ENCODE data around the gene SPDYE4.
"Not testable (repeated sequence)": the region's sequence is repeated elsewhere in the genome, so short reads cannot be mapped to it uniquely, and the experiment has no call there.

SPDYE4 gene

DNA sequence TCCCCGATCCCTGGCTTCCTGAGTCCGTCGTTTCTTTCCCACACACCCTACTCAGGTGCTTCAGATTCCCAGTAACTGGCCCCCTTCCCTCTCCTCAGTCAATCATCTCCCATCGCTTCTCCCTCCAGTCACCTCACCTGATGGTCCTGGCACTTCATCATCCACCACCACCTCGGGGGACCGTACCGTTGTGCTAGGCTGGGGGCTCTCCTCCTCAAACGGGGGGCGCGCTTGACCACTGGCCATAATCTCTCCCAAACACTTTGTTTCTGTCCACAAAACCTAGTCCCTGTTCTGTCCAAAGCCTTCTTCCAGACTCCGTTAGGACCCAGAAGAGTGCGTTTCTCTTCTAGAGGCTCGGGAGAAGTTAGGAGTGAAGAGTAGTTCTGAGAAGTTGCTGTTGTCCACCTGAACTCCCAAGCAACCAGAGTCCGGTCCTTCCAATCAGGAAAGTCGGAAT lies at the start of gene SPDYE4:
Gene SPDYE4, minus strand, starts transcription at position 410 of the 460 bp plus-strand sequence. Its CDS starts 164 bp downstream, at position 246.
- no peak for DNase-seq (ENCODE audit: low read depth in 2 of 2)

GRCh38 chr17:8806926-8807550 lies 48.7 kb upstream of the SPDYE4 start:
- DNase-seq (ENCODE audit: low read depth in 2 of 2) = no peak

GRCh38 chr17:8806253-8806925 lies 48.0 kb upstream of the SPDYE4 start:
- DNase-seq (ENCODE audit: low read depth in 2 of 2) = no peak

DNA sequence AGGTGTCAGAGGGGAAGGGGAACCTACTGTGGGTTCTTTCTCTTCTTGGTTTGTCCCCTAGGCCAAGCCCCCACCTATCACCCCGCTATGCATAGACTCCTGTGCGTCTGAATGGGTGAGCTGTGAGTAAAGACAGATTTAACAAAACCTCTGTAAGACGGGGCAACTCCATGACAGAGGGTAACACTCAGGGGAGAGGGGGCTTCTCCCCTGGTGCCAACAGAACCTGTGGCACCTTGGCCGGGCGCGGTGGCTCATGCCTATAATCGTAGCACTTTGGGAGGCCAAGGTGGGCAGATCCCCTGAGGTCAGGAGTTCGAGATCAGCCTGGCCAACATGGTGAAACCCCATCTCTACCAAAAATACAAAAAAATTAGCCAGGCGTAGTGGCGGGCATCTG lies 47.0 kb upstream of the SPDYE4 start:
- not testable (repeated sequence) for DNase-seq (ENCODE audit: low read depth in 2 of 2)

GRCh38 chr17:8803531-8804420 lies 45.4 kb upstream of the SPDYE4 start:
- DNase-seq (ENCODE audit: low read depth in 2 of 2) = no peak

GRCh38 chr17:8801135-8801840 lies 42.9 kb upstream of the SPDYE4 start:
- DNase-seq (ENCODE audit: low read depth in 2 of 2) = no peak

DNA sequence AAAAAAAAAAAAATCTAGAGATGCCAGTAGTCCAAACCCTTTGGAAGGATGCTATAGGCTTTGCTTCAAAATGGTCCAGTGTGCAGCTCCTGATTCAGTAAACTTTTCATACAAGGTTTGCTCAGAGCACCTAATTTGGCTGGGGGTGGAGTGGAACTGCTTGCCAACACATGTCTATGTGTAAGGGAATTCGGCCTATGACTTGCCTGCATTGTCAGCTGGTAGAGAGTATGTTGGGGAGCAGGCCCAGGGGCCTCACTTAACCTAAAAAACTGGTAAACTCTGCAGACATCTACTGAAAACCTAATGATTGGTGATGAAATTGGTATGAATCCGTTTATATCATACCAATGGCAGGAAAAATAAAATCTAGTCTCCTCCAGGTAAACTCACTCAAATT lies 42.3 kb upstream of the SPDYE4 start:
- no peak for DNase-seq (ENCODE audit: low read depth in 2 of 2)

- no peak for DNase-seq (ENCODE audit: low read depth in 2 of 2)
These were observed 41.3 kb upstream of the SPDYE4 start for GRCh38 chr17:8799570-8800212.

- no peak for DNase-seq (ENCODE audit: low read depth in 2 of 2)
These were observed 40.7 kb upstream of the SPDYE4 start, which contains the start of gene MFSD6L for GRCh38 chr17:8798846-8799569. MFSD6L (minus strand) TSS chr17:8799365; CDS start chr17:8799120, 245 bp downstream.

DNA sequence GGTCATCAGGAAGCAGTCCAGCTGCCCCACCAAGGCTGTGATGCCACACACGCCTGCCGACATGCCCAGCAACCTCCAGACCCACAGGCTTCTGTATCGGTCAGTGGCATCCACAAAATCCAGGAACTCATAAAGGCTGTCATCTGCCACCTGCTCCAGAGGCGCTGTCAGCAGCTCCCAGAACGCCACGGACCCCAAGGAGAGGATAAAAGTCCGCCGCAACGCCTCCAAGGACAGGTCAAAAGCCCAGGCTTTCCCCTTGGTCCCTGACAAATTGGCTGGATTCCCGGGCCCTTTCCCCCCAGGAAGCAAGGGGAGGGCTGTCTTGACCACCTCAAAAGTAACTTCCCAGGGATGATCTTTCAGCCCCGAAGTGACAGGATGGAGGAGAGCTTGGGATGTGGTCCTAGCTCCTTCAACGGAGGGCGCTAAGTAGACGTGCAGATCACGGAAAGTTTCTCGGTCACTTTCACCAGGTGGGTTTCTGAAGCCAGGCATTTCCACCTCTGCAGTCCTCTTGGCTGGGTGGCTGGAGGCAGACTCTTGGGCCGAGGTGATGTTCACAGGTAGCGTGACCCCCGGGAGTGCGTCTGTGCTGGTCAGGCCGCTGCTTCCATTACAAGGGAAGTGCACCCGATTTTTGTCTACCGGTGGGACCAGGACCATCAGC lies 40.0 kb upstream of the SPDYE4 start:
- no peak for DNase-seq (ENCODE audit: low read depth in 2 of 2)

DNA sequence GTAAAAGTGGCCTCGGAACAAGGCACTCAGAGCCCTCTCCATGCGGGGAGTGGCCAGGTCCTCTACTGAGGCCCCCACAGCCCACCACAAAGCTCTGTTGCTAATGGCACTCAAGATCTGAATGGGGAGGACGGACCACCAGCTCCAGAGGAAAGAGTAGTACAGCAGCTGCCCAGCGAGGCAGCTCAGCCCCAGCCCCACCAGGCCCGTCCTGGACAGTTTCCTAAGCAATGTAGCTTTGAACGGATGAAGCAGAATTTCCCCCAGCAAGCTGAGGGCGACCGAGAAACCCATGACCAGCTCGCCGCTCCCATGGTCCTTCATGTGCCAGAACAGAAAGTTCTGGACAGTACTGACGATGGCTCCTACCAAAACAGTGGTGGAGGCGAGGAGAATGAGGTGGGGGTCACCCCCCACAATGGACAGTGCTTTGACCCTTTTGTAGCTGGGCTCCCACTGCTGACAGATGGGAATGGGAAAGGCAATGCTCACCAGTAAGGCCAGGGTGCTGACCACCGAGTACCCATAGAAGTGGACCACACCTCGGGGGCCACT lies 39.4 kb upstream of the SPDYE4 start:
- no peak for DNase-seq (ENCODE audit: low read depth in 2 of 2)

- DNase-seq (ENCODE audit: low read depth in 2 of 2) = no peak
These were observed 36.3 kb upstream of the SPDYE4 start for GRCh38 chr17:8794636-8795035.

DNA sequence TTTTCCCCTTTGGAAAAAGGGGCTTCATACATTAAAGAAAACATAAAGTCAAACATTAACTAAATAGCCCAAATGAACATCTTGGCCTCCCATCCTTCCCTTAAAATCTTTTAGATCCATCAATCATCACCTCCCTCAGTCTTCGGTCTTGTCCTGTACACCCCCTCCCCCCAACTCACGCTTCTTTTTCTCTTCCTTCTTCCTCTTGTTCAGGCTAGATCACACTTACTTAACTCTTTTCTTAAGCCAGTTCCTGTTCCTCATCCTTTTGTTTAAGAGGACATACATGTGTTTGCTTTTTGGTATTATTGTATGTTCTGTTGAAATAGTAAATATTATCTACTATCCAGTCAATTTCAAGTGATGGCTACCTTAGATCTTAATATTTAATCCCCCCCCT lies 35.3 kb upstream of the SPDYE4 start:
- DNase-seq (ENCODE audit: low read depth in 2 of 2) = no peak

DNA sequence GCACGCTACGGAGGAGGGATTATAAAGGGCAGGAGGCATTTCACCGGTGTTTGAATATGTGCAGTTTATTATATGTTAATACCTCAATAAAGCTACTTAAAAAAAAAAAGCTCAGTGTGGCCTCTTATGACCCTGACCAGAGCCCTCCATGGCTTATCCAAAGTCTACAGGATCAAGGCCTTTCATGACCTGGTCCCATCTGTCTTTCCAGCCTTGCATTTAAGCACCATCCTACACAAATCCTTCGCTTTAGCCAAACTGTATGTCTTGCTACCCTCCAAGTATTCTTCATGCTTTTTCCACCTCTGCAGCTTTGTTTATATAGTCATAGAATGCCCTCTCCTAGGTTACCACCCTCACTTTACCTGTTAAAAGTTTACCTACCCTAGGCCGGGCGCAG lies 34.3 kb upstream of the SPDYE4 start:
- no peak for DNase-seq (ENCODE audit: low read depth in 2 of 2)

DNA sequence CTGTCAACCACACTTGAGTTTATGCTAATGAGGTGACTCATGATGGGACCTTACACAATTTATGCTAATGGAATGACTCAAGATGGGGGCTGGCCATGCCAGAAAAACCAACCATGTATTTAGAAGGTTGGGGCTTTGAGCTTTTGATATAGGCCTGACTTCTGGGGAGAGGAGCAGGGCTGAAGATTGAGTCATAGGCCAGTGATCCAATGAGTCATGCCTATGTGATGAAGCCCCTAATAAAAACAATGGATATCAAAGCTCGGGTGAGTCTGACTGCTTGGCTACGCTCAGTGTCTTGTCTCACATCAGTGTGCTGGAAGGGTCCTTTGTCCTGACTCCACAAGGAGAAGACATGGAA lies 33.5 kb upstream of the SPDYE4 start:
- DNase-seq (ENCODE audit: low read depth in 2 of 2) = no peak

DNA sequence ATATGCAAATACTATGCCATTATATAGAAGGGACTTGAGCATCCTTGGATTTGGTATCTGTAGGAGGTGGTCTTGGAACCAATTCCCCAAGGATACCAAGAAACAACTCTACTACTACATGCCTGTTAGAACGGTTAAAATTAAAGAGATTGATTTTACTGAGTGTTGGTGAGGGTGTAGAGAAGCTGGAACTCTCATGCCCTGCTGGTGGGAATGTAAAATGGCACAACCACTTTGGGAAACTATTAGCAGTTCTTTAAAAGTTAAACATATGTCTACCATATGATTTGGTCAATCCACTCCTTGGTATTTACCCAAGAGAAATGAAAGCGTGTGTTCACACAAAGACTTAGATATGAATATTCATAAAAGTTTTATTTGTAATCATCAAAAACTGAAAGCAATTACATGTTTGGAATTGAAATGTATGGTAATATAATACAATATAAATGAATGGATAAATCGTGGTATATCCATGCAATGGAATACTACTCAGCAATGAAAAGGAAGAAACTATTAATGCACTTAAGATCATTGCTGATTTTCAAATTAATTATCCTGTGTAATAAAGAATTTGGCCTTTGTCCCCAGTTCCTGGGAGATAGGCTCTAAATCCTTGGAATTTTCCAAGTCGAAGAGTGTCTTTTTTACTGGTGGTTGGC lies 33.0 kb upstream of the SPDYE4 start:
- DNase-seq (ENCODE audit: low read depth in 2 of 2) = no peak

GRCh38 chr17:8789743-8790142 lies 31.4 kb upstream of the SPDYE4 start:
- DNase-seq (ENCODE audit: low read depth in 2 of 2) = no peak

DNA sequence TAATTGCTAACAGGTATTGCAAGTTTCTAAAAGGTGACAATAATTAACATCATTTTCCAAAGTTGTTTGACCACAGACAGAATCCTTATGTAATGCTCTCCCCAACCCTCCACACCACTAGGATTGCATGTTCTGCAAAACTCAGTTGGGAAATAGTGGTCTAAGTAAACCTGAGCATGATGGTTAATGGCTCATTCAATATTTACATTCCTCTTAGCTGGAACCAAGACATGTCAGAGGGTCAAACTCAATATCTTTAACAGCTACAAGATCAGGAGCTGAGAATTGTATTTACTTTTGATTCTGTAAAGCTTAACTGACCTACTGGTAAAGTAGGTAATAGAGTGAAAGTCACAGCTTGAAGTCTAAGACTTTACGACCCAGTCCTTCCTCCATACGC lies 30.7 kb upstream of the SPDYE4 start:
- DNase-seq (ENCODE audit: low read depth in 2 of 2) = no peak

Measured in stimulated activated CD8-positive, alpha-beta memory T cell treated with anti-CD3 and anti-CD28 coated beads, Interleukin-7, amount 100 ng/mL, for 4 hours (primary cell).